GM19099 (cell line): ENCODE data around the gene DGKD.

Experiments used
- POLR2A ChIP-seq: IDR thresholded peaks from 3 replicates; pipeline ENCODE4 v1.6.1; 2011; ENCODE audit warnings: low read depth; ENCODE audit not compliant: insufficient read length; ENCODE audit errors: extremely low read depth

The DGKD gene, protein sequence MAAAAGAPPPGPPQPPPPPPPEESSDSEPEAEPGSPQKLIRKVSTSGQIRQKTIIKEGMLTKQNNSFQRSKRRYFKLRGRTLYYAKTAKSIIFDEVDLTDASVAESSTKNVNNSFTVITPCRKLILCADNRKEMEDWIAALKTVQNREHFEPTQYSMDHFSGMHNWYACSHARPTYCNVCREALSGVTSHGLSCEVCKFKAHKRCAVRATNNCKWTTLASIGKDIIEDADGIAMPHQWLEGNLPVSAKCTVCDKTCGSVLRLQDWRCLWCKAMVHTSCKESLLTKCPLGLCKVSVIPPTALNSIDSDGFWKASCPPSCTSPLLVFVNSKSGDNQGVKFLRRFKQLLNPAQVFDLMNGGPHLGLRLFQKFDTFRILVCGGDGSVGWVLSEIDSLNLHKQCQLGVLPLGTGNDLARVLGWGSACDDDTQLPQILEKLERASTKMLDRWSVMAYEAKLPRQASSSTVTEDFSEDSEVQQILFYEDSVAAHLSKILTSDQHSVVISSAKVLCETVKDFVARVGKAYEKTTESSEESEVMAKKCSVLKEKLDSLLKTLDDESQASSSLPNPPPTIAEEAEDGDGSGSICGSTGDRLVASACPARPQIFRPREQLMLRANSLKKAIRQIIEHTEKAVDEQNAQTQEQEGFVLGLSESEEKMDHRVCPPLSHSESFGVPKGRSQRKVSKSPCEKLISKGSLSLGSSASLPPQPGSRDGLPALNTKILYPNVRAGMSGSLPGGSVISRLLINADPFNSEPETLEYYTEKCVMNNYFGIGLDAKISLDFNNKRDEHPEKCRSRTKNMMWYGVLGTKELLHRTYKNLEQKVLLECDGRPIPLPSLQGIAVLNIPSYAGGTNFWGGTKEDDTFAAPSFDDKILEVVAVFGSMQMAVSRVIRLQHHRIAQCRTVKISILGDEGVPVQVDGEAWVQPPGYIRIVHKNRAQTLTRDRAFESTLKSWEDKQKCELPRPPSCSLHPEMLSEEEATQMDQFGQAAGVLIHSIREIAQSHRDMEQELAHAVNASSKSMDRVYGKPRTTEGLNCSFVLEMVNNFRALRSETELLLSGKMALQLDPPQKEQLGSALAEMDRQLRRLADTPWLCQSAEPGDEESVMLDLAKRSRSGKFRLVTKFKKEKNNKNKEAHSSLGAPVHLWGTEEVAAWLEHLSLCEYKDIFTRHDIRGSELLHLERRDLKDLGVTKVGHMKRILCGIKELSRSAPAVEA

DNA sequence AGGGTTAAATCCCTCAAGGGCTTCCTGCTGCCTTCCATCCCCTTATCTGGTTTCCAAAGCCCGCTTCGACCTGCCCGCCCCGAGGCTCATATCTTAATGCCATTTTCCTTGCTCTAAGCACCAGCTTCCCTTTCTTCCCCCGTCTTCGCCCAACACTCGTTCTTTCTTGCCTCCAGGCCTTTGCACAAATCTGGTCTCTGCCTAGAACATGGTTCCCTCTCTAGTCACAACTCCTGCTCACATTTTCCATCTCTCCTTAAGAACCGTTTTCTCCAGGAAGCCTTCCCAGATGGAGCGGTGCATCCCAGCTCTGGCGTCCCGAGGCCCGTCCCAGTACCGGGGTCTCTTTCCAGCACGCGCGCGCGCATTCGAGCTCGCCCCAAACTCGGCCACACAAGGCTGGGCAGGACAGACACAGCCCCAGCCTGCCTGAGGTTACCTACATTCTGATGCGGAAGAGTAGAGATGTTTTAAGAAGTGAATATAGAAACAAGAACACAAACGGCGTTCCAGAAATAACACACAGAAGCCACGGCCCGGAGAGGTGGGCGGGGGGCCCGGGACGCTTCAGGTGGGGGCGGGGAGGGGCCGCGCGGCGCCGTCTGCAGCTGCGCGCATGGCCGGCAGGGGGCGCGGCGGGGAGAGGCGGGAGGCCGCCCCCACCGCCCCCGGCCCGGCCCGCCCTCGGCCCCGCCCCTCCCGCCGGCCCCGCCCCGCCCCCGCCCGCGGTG is at the start of gene DGKD:
TSS of gene DGKD (plus strand) at position 726 of the 731 bp plus-strand sequence. CDS start 25 bp downstream, outside the sequence.
- peak; percentile 65 for TF ChIP-seq POLR2A

DNA sequence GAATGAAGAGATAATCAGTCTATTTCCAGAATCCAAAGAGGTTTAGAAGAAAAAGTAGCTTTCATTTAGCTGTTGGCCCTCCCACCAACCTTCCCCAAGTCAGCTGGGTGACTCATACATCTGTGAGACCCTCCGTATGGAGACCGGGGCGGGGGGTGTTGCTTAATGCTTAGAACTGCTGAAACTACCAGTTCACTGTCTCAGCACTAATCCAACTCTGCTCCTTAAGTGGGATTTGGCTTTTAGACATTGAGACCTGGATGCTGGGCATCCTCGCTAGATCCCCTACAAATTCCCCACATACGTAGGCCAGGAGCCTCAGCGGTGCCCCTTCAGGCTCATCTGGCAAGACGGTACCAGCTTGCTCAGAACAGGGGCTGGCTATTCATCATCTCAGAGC is 46.7 kb upstream of the DGKD start, which contains the start of gene SAG:
TSS of gene SAG (plus strand) at position 252 of the 400 bp plus-strand sequence. CDS start 1,374 bp downstream, outside the sequence.
- no peak for TF ChIP-seq POLR2A

DNA sequence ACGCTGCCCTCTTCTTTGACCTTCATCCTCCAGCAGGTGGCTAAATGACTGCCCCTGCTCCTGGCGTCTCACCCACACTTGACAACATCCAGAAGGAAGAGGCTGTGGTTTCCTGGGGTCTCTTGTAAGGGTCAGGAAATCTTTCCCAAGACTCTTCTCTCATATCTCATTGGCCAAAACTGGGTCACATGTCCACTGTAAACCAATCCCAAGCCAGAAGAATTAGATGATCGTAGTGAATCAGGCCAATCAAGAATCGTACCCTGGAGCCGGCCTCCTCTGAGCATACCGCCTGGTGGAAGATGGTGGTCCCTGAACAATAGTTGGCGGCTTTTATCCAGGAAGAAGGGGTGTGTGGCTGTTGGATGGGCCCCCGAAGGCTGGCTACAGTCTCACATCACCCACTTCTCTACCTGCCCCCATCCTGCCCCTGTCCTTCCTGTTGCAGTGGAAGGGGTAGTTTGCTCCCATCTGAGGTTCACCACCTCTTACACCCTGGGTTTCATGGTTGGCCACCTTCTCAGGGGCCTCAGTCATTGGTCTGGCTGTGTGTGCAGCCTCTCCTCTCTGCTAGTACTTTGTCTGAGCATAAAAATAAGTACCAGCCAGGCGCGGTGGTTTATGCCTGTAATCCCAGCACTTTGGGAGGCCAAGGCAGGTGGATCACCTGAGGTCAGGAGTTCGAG is 42.9 kb upstream of the DGKD start:
- TF ChIP-seq POLR2A = no peak

DNA sequence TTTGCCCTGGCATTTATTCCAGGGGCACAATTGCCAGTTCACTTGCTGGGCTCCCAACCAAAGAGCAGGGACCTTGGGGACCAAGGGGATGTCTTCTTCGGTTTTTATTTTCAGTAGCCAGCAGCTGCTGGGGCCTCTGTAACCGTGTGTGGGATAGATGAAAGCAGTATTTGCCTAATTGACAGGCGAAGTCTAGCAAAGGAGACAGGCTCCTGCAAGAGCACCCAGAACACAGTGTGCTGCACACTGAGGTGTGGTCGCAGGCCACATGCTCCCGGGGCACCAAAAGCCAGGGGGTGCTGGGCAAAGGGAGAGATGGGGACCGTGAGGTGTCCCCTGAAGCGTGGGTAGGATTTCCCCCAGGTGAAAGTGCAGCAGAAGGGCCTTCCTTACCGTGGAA is 41.4 kb upstream of the DGKD start:
- no peak for TF ChIP-seq POLR2A

DNA sequence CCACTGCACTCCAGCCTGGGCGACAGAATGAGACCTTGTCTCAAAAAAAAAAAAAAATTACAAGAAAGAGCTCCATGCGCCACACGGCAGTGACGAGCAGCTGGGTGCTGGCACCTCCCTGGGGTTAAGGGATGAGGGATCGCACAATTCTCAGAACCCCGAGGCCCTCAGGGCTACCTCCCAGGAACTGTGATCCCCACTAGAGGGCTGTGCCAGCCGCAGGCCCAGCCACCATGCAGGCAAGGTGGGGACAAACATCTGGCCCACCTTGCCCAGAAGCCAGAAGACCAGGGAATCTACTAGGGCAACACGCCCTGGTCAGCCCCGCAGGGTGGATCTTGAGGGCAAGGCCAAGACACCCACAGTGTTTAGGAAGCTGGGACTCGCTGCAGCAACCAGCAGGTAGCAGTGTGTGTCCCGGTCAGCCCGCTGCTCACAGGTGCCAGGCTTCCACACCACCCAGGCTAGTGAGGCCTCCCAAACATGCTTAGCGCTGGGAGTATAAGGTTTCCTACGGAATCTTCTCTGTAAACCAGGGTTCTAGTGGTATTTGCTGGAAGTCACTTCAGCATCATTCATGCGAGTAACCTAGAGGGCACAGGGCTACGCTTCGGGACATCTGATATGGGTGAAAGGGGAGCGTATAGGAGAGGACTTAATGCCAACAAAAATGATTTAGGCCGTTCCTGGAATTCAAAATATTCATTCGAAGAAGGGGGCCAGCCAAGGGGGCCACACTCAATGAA is 39.9 kb upstream of the DGKD start:
- TF ChIP-seq POLR2A = no peak

DNA sequence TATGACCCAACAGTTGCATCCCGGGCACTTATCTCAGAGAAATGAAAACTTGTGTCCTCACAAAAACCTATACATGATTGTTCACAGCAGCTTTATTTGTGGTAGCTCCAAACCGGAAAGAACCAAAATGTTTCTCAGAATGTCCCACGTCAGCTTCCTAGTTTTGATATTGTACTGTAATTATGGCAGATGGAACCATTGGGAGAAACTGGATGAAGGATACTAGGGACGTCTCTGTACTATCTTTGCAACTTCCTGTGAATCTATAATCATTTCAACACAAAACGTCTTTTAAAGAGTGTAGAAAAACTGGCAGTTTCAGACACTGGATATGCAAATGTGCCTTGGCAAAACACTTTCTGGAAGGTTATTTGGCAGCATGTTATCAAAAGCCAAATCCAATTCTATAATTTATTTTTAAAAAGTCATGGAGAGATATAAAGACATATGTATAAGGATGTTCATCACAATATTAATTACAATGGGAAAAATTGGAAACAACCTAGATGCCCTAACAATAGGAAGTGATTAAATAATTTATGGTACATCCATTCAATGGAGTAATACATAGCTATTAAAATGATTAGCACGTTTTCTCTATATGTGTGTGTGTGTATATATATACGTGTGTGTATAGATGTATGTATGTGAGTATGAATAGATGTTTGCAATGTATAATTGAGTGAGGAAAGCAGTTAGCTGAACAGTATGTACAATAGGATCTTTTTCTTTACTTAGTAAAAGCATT is 36.9 kb upstream of the DGKD start:
- no peak for TF ChIP-seq POLR2A

DNA sequence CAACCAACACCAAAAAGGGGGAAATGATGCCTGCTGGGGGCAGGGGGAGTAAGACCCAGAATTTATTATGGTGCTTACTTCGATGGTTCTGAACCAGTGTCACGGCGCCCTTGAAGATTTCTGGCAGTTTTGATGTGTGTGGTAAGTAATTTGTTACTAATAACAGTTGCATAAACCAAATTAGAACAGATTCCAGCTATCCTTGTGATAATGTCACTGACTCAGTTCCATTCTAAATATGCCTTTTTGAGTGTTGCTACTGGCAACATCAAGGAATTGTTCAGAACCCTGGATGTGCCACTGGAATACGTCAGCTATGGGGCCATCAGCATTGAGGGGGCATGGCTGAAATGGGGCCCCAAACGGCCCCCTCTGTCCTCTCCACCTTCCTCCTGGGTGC is 35.0 kb upstream of the DGKD start:
- TF ChIP-seq POLR2A = no peak

DNA sequence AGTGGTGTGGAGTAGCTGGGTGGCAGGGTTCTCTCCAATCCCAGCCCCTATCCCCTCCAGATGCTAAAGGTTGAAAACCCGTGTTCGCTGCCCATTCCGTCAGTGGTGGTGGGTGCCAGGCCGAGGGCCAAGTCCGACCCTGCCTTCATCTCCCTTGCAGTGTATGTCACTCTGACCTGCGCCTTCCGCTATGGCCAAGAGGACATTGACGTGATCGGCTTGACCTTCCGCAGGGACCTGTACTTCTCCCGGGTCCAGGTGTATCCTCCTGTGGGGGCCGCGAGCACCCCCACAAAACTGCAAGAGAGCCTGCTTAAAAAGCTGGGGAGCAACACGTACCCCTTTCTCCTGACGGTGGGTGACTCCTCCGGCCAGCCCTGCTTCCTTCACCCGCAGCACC is 33.8 kb upstream of the DGKD start:
- TF ChIP-seq POLR2A = no peak

DNA sequence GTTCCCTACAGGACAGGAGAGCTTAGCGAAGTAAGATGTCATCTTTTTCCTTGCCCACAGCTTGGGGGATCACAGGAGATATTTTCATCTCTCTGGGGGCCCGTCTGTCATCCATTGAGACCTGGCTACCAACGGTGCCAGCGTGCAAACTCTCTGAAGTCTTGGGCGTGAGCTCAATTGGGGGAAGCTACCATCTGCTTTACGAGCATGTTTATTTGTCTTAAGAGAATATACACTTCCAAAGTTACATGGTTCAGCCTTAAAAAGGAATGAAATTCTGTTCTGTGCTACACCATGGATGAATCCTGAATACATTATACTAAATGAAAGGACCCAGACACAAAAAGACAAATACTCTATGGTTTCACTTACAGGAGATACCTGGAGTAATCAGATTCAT is 33.1 kb upstream of the DGKD start:
- TF ChIP-seq POLR2A = no peak

DNA sequence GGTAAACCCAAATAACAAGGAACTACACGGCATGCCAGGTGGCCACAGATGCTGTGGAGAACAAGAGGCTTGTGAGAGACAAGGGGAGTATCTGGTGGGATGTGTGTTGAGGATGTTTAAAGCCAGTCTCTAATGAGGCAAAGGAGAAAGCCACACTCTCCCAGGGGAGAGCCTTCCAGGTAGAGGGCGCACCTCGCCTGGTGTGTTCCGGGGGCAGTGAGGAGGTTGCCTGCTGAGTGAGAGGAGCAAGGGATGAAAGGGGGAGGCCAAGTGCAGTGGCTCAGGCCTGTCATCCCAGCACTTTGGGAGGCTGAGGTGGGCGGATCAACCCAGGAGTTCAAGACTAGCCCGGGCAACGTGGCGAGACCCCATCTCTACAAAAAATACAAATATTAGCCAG is 30.4 kb upstream of the DGKD start:
- TF ChIP-seq POLR2A = no peak

DNA sequence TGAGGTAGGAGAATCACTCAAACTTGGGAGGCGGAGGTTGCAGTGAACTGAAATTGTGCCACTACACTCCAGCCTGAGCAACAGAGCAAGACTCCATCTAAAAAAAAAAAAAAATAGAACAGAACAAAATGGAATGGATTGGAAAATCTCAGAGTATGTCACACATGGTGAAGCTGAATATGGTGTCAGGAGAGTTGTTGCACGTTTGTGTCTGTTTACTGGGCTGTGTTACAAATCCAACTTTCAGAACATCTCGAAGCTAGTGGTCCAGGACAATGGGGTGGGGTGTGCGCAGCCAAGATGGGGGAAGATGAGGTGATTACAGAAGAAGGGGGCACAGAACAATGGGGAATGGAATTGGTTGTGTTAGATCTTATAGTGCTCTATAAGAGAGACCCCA is 29.0 kb upstream of the DGKD start:
- no peak for TF ChIP-seq POLR2A

DNA sequence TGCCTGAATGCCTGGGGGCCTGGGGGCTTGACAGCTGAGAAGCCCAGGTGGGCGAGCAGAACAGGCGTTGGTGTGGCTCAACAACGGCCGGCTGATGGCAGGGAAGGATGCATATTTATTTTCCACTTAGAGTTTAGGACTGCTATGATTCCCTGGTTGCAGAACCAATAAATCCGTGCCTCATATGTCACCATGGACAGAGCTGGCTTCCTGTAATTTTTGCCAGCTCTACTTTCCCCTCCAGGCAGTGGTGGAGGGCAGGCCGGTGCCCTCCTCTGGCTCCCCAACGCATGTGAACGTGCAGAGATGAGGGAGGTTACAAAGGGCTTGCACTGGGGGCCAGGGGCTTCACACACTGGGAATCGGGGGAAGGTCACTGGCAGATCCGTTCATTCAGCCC is 28.5 kb upstream of the DGKD start:
- no peak for TF ChIP-seq POLR2A

DNA sequence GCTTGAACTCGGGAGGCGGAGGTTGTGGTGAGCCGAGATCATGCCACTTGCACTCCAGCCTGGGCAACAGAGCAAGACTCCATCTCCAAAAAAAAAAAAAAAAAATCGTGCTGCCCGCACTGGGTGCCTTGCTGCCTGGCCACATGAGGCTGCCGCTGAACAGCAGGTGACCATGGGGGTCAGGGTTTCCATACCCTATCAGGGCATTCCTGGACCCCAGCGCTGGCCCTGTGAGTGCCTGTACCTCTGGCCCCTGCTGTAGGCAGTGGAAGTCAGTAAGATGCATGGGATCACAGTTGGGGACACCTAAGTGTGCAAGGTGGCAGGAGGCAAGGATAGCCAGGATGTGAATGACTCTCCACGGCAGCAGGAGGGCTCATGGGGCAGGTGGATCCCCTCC is 27.8 kb upstream of the DGKD start:
- no peak for TF ChIP-seq POLR2A
